ENCODE results near the gene TRAPPC2L. TPM values are rescaled to one million over a fixed set of nuclear protein-coding genes. Genes with fewer than 3 reads are reported as not detected.

TRAPPC2L gene
- total RNA-seq, 6 experiments from 2014 or later = 58.0 to 75.9 (median 65.6) TPM

DNA sequence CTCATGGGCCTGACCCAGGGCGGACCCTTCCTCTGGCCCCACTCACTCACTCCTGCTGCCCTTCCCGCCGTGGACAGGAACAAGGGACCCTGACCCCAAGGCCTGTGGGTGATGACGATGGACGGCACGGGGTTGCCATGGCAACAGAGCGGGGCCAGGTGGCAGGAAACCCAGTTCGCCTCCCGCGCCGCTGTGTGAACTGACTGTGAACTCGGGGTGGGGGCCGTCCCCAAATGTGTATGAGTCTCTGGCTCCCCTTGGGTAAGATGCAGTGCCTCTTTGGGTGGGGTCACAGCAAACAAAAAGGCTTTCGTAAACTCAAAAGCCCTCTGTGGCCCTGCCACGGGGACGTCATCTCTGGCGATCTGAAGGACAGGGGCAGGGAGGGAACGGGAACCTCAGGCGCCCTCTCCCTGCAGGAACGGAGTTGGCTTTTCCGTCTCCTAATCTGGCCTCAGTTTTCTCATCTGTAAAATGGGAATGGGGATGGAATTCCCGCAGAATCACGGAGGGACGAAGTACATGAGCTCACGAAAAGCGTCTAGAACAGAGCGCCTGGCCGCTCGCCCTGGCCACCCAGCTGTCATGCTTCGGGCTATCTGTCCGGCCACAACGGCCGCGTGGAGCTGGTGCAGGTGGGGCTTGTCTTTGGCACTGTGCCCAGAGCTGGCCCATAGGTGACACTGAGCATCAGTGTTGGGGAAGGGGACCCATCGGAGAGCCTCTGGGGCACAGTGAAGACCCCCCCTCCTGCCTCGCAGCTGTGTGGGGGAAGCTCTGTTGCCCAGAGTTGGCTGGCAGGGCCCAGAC, 54.4 kb downstream of the TRAPPC2L start:
- Mint-ChIP-seq H3K27ac (no peak overlapping the region), H3K4me3 (no peak overlapping the region), H3K36me3 (ENCODE audit: low read depth) (no peaks in the 10 kb centered on the region), H3K4me1 (ENCODE audit: low read depth) (peaks cover 5% of the 10 kb centered on the region; the same call in 1 of the 2 replicates), H3K9me3 (peaks cover 7% of the 10 kb centered on the region), H3K27me3 (ENCODE audit: insufficient read depth) (peaks cover 14% of the 10 kb centered on the region)
- no peak for TF ChIP-seq CTCF (IDR thresholded peaks at IDR 0.05)
- DNase-seq = no peak

- H3K9me3 Mint-ChIP-seq = peaks cover 7% of the 10 kb centered on the region
- H3K4me3 Mint-ChIP-seq = no peak overlapping the region
- no peak for TF ChIP-seq CTCF (IDR thresholded peaks at IDR 0.05)
- no peaks in the 10 kb centered on the region for H3K36me3 Mint-ChIP-seq (ENCODE audit: low read depth)
- no peak for DNase-seq
- no peak overlapping the region for H3K27ac Mint-ChIP-seq
- H3K4me1 Mint-ChIP-seq (ENCODE audit: low read depth) = peaks cover 5% of the 10 kb centered on the region; the same call in 1 of the 2 replicates
- peaks cover 14% of the 10 kb centered on the region for H3K27me3 Mint-ChIP-seq (ENCODE audit: insufficient read depth)
These were observed 55.0 kb downstream of the TRAPPC2L start for GRCh38 chr16:88911946-88912310.

Other genes with a start within 250 kb of the TRAPPC2L start
- gene IL17C, start 218.6 kb upstream of the TRAPPC2L start, total RNA-seq (2021; fragmentation: NEBNext Ultra II Directional; extraction: Animal tissue kit (Norgen Biotek cat#: 25700)) = not detected
- 100 to 1,000 TPM in 2 of 6 experiments, 10 to 100 TPM in 4; 29.0 to 228 (median 36.9) TPM for gene CYBA, start 206.1 kb upstream of the TRAPPC2L start, total RNA-seq (2021; fragmentation: NEBNext Ultra II Directional; extraction: Animal tissue kit (Norgen Biotek cat#: 25700))
- gene MVD, start 194.0 kb upstream of the TRAPPC2L start, total RNA-seq (2021; fragmentation: NEBNext Ultra II Directional; extraction: Animal tissue kit (Norgen Biotek cat#: 25700)) = 10 to 100 TPM; 21.1 to 28.0 (median 24.0) TPM
- gene SNAI3, start 170.6 kb upstream of the TRAPPC2L start, total RNA-seq (2021; fragmentation: NEBNext Ultra II Directional; extraction: Animal tissue kit (Norgen Biotek cat#: 25700)) = not detected
- gene RNF166, start 150.7 kb upstream of the TRAPPC2L start, total RNA-seq (2021; fragmentation: NEBNext Ultra II Directional; extraction: Animal tissue kit (Norgen Biotek cat#: 25700)) = 10 to 100 TPM; 10.3 to 18.3 (median 13.2) TPM
- 10 to 100 TPM; 26.2 to 37.0 (median 33.2) TPM for gene CTU2, start 150.6 kb upstream of the TRAPPC2L start, total RNA-seq (2021; fragmentation: NEBNext Ultra II Directional; extraction: Animal tissue kit (Norgen Biotek cat#: 25700))
- gene PIEZO1, start 71.9 kb upstream of the TRAPPC2L start, total RNA-seq (2021; fragmentation: NEBNext Ultra II Directional; extraction: Animal tissue kit (Norgen Biotek cat#: 25700)) = 100 to 1,000 TPM; 238 to 293 (median 264) TPM
- gene CDT1, start 53.3 kb upstream of the TRAPPC2L start, total RNA-seq (2021; fragmentation: NEBNext Ultra II Directional; extraction: Animal tissue kit (Norgen Biotek cat#: 25700)) = 10 to 100 TPM; 13.3 to 28.2 (median 22.2) TPM
- gene APRT, start 45.2 kb upstream of the TRAPPC2L start, total RNA-seq (2021; fragmentation: NEBNext Ultra II Directional; extraction: Animal tissue kit (Norgen Biotek cat#: 25700)) = 100 to 1,000 TPM; 123 to 163 (median 130) TPM
- 10 to 100 TPM; 16.6 to 20.7 (median 18.2) TPM for gene GALNS, start 180 bp upstream of the TRAPPC2L start, total RNA-seq (2021; fragmentation: NEBNext Ultra II Directional; extraction: Animal tissue kit (Norgen Biotek cat#: 25700))
- gene PABPN1L, start 9.5 kb downstream of the TRAPPC2L start, total RNA-seq (2021; fragmentation: NEBNext Ultra II Directional; extraction: Animal tissue kit (Norgen Biotek cat#: 25700)) = not detected
- not detected for gene CBFA2T3, start 120.1 kb downstream of the TRAPPC2L start, total RNA-seq (2021; fragmentation: NEBNext Ultra II Directional; extraction: Animal tissue kit (Norgen Biotek cat#: 25700))
- gene ACSF3, start 236.7 kb downstream of the TRAPPC2L start, total RNA-seq (2021; fragmentation: NEBNext Ultra II Directional; extraction: Animal tissue kit (Norgen Biotek cat#: 25700)) = 10 to 100 TPM; 18.4 to 24.2 (median 21.2) TPM